Neural cell (in vitro differentiated cells): ENCODE results near the gene CEACAM5. TPM values are rescaled to one million over a fixed set of nuclear protein-coding genes. Genes with fewer than 3 reads are reported as not detected.

Source experiments
- H2AFZ ChIP-seq: fragments of 200-600, 300-800 bp; sonication (generic), shearing (Covaris generic); 2 replicates; pipeline ENCODE4 v1.6.0; 2014; ENCODE audit warnings: low read depth, mild to moderate bottlenecking, antibody characterized with exemption, low read length, moderate library complexity
- H3F3A ChIP-seq: fragments of 200-600 bp; shearing (Covaris generic); 2 replicates; pipeline ENCODE4 v1.6.1; 2016; ENCODE audit warnings: mild to moderate bottlenecking, moderate library complexity, mixed read lengths, antibody characterized with exemption, low read length; ENCODE audit not compliant: insufficient read depth, poor library complexity, severe bottlenecking
- H3K27ac ChIP-seq: fragments of 200-600, 300-800 bp; sonication (generic), shearing (Covaris generic); 2 replicates; pipeline ENCODE4 v1.5.1; 2014; ENCODE audit warnings: mild to moderate bottlenecking, low read length, moderate library complexity
- H3K27me3 ChIP-seq: fragments of 300-800, 200-600 bp; sonication (generic), shearing (Covaris generic); 2 replicates; pipeline ENCODE4 v1.6.0; 2014; ENCODE audit warnings: mild to moderate bottlenecking, low read depth, low read length, moderate library complexity; ENCODE audit not compliant: insufficient read depth
- H3K36me3 ChIP-seq: fragments of 300-800, 200-600 bp; sonication (generic), shearing (Covaris generic); 2 replicates; pipeline ENCODE4 v1.5.1; 2014; ENCODE audit warnings: mild to moderate bottlenecking, antibody characterized with exemption, low read length, moderate library complexity; ENCODE audit not compliant: insufficient read depth
- H3K4me2 ChIP-seq: fragments of 300-800, 200-600 bp; sonication (generic), shearing (Covaris generic); 2 replicates; pipeline ENCODE4 v1.6.0; 2014; ENCODE audit warnings: mild to moderate bottlenecking, low read length
- H3K4me3 ChIP-seq: fragments of 300-800, 200-600 bp; sonication (generic), shearing (Covaris generic); 2 replicates; pipeline ENCODE4 v1.5.1; 2014; ENCODE audit warnings: mild to moderate bottlenecking, low read length, moderate library complexity
- H3K79me2 ChIP-seq: fragments of 200-600 bp; shearing (Covaris generic); replicated peaks from 2 replicates; pipeline ENCODE4 v1.6.0; 2014; ENCODE audit warnings: mild to moderate bottlenecking, low read length, moderate library complexity; ENCODE audit not compliant: insufficient read depth
- H3K9ac ChIP-seq: fragments of 300-800, 200-600 bp; sonication (generic), shearing (Covaris generic); 2 replicates; pipeline ENCODE4 v1.6.1; 2016; ENCODE audit warnings: mild to moderate bottlenecking, low read length, mixed read lengths
- H3K9me2 ChIP-seq: fragments of 200-600 bp; shearing (Covaris generic); 2 replicates; pipeline ENCODE4 v1.6.1; 2016; ENCODE audit warnings: mild to moderate bottlenecking, low read length, mixed read lengths; ENCODE audit not compliant: insufficient read depth
- H3K9me3 ChIP-seq: fragments of 200-600, 300-800 bp; sonication (generic), shearing (Covaris generic); 2 replicates; pipeline ENCODE4 v1.6.1; 2016; ENCODE audit warnings: mild to moderate bottlenecking, mixed run types, low read length, moderate library complexity, mixed read lengths
- H4K20me1 ChIP-seq: fragments of 200-600 bp; shearing (Covaris generic); 2 replicates; pipeline ENCODE4 v1.6.1; 2016; ENCODE audit warnings: mild to moderate bottlenecking, mixed run types; ENCODE audit not compliant: insufficient read depth
- EP300 ChIP-seq: fragments of 450-650 bp; conservative IDR thresholded peaks from 2 replicates; pipeline ENCODE4 v1.6.1; 2014; ENCODE audit warnings: antibody characterized with exemption, mild to moderate bottlenecking, moderate library complexity; ENCODE audit not compliant: poor library complexity, severe bottlenecking
- EZH2 ChIP-seq: fragments of 200-600, 300-800 bp; shearing (Covaris generic), sonication (generic); IDR thresholded peaks from 2 replicates; pipeline ENCODE4 v1.6.1; 2014; ENCODE audit warnings: antibody characterized with exemption, low read length, borderline replicate concordance, mild to moderate bottlenecking; ENCODE audit not compliant: insufficient read depth, poor library complexity, severe bottlenecking
- MXI1 ChIP-seq: fragments of 450-650 bp; conservative IDR thresholded peaks from 2 replicates; pipeline ENCODE4 v1.6.1; 2014; ENCODE audit warnings: antibody characterized with exemption, mild to moderate bottlenecking; ENCODE audit not compliant: poor library complexity, severe bottlenecking
- POLR2AphosphoS5 ChIP-seq: IDR thresholded peaks from 2 replicates; pipeline ENCODE4 v1.6.1; 2012
- RAD21 ChIP-seq: fragments of 450-650 bp; conservative IDR thresholded peaks from 2 replicates; pipeline ENCODE4 v1.6.1; 2014; ENCODE audit warnings: antibody characterized with exemption, mild to moderate bottlenecking, moderate library complexity
- SMC3 ChIP-seq: fragments of 450-650 bp; conservative IDR thresholded peaks from 2 replicates; pipeline ENCODE4 v1.6.1; 2014; ENCODE audit warnings: antibody characterized with exemption, mild to moderate bottlenecking, moderate library complexity; ENCODE audit not compliant: poor library complexity
- TAF1 ChIP-seq: IDR thresholded peaks from 2 replicates; pipeline ENCODE4 v1.6.1; 2012; ENCODE audit warnings: low read depth
- polyA plus RNA-seq: library from polyadenylated mRNA; depleted of rRNA; stranded (reverse); fragments of >200 nt; gene quantifications from 2 replicates; pipeline ENCODE4 v1.2.3, GENCODE V29; 2014
- TF ChIP-seq, protein P1 (sequence below): IDR thresholded peaks from 2 replicates; pipeline ENCODE4 v1.6.1; 2012; ENCODE audit warnings: borderline replicate concordance
- TF ChIP-seq, protein P2 (sequence below): fragments of 450-650 bp; IDR thresholded peaks from 2 replicates; pipeline ENCODE4 v1.5.1; 2014; ENCODE audit warnings: antibody characterized with exemption, mild to moderate bottlenecking, moderate library complexity; ENCODE audit not compliant: poor library complexity, severe bottlenecking

Gene CEACAM5
- polyA plus RNA-seq, 1 donor from 2014 or later: not detected

DNA sequence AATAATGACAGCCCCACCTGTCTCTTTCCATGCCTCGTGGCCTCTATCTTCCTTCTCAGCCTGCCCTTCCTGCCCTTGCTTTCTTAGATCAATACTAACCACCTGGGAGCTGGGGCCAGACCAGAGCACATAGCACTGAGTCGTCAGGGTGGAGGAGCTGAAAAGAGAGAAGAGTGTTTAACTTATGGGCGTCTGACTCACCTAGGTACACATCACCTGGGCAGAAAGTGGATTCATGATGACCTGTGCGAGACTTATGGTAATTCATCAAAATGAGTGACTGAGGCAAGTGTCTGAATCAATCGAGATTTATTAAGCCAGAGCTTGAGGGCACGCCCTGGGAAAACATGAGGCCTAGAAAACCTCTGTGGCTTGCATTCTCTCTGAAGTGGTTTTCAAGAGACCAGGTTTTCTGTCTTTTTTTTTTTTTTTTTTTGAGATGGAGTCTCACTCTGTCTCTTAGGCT is 66.1 kb downstream of the CEACAM5 start:
- no peak overlapping the region for H3K4me3 ChIP-seq
- no peaks in the 10 kb centered on the region for H3F3A ChIP-seq
- H2AFZ ChIP-seq: no peak overlapping the region
- no peak overlapping the region for H3K9ac ChIP-seq
- no peak overlapping the region for H3K27ac ChIP-seq
- H3K9me3 ChIP-seq: no peaks in the 10 kb centered on the region
- H3K36me3 ChIP-seq: no peaks in the 10 kb centered on the region
- no peaks in the 10 kb centered on the region for H3K9me2 ChIP-seq
- no peak overlapping the region for H3K4me2 ChIP-seq
- no peaks in the 10 kb centered on the region for H4K20me1 ChIP-seq
- H3K27me3 ChIP-seq: no peaks in the 10 kb centered on the region
- TF ChIP-seq EZH2 (no peak), MXI1 (no peak), RAD21 (no peak), SMC3 (no peak), POLR2AphosphoS5 (no peak), EP300 (no peak), TAF1 (no peak)
- TF ChIP-seq, protein P1, sequence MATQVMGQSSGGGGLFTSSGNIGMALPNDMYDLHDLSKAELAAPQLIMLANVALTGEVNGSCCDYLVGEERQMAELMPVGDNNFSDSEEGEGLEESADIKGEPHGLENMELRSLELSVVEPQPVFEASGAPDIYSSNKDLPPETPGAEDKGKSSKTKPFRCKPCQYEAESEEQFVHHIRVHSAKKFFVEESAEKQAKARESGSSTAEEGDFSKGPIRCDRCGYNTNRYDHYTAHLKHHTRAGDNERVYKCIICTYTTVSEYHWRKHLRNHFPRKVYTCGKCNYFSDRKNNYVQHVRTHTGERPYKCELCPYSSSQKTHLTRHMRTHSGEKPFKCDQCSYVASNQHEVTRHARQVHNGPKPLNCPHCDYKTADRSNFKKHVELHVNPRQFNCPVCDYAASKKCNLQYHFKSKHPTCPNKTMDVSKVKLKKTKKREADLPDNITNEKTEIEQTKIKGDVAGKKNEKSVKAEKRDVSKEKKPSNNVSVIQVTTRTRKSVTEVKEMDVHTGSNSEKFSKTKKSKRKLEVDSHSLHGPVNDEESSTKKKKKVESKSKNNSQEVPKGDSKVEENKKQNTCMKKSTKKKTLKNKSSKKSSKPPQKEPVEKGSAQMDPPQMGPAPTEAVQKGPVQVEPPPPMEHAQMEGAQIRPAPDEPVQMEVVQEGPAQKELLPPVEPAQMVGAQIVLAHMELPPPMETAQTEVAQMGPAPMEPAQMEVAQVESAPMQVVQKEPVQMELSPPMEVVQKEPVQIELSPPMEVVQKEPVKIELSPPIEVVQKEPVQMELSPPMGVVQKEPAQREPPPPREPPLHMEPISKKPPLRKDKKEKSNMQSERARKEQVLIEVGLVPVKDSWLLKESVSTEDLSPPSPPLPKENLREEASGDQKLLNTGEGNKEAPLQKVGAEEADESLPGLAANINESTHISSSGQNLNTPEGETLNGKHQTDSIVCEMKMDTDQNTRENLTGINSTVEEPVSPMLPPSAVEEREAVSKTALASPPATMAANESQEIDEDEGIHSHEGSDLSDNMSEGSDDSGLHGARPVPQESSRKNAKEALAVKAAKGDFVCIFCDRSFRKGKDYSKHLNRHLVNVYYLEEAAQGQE: no peak
- TF ChIP-seq, protein P2, sequence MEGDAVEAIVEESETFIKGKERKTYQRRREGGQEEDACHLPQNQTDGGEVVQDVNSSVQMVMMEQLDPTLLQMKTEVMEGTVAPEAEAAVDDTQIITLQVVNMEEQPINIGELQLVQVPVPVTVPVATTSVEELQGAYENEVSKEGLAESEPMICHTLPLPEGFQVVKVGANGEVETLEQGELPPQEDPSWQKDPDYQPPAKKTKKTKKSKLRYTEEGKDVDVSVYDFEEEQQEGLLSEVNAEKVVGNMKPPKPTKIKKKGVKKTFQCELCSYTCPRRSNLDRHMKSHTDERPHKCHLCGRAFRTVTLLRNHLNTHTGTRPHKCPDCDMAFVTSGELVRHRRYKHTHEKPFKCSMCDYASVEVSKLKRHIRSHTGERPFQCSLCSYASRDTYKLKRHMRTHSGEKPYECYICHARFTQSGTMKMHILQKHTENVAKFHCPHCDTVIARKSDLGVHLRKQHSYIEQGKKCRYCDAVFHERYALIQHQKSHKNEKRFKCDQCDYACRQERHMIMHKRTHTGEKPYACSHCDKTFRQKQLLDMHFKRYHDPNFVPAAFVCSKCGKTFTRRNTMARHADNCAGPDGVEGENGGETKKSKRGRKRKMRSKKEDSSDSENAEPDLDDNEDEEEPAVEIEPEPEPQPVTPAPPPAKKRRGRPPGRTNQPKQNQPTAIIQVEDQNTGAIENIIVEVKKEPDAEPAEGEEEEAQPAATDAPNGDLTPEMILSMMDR: no peak
- H3K79me2 ChIP-seq: no peaks in the 10 kb centered on the region

DNA sequence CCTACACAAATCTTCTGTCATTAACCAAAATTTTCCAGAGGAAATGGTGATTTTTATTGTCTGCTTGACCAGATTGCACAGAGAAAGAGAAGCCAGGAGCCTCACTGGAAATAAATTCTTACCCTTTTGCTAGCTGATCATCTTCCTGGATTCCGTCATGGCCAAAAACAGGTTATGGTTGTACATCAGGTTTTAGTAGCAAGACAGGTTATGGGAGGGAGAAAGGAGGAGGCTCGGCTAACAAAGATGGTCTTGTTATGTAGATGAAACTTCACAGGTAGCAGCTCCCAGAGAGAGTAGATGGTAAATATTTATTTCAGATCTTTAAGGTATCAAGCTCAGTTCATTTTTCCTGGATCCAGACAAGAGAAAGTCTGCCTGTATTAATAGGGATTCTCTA is 68.3 kb downstream of the CEACAM5 start:
- TF ChIP-seq RAD21: no peak
- TF ChIP-seq, protein P1: no peak
- TF ChIP-seq MXI1: no peak
- TF ChIP-seq EZH2: no peak
- no peak for TF ChIP-seq POLR2AphosphoS5
- TF ChIP-seq SMC3: no peak
- no peak for TF ChIP-seq EP300
- no peak for TF ChIP-seq TAF1
- TF ChIP-seq, protein P2: no peak
- Histone ChIP-seq H3K36me3 (no peaks in the 10 kb centered on the region), H4K20me1 (no peaks in the 10 kb centered on the region), H2AFZ (no peak overlapping the region), H3K4me2 (no peak overlapping the region), H3K79me2 (no peaks in the 10 kb centered on the region), H3K4me3 (no peak overlapping the region), H3K9me3 (no peaks in the 10 kb centered on the region), H3K9ac (no peak overlapping the region), H3F3A (no peaks in the 10 kb centered on the region), H3K27ac (no peak overlapping the region), H3K27me3 (no peaks in the 10 kb centered on the region), H3K9me2 (no peaks in the 10 kb centered on the region)
